K562 (cell line): ENCODE results near the gene GNAZ. TPM values are rescaled to one million over a fixed set of nuclear protein-coding genes. Genes with fewer than 3 reads are reported as not detected.

ENCODE experiments used
- ATAC-seq: fragments of 200-7000 bp; cut with Tn5 transposase; 3 replicates; pipeline ENCODE4 v1.9.1; 2020; ENCODE audit warnings: moderate library complexity
- BruUV-seq: library from RNA; stranded (reverse); fragments of 400-500 nt; replicated peaks from 2 replicates; lab custom pipeline; 2021; lab: Mats Ljungman, UMichigan
- CTCF ChIA-PET: fragments of 300-600 bp; formaldehyde crosslinking; extraction: SDS; loops from one replicate; lab custom pipeline; 2021; ENCODE audit warnings: low intra/inter-chr PET ratio; lab: Yijun Ruan, JAX
- POLR2A ChIA-PET: fragments of 300-600, 350-650 bp; sonication (Branson Sonifier 250); formaldehyde crosslinking; extraction: SDS; loops from one replicate; lab custom pipeline; 2021; ENCODE audit warnings: antibody characterized with exemption, inconsistent platforms; lab: Yijun Ruan, JAX
- DNase-seq, 4 experiments: peaks; one replicate each; pipeline versions ENCODE4 v3.0.0 to v3.0.0-alpha.2; 2011 to 2018; ENCODE audit warnings: low spot score in 3 of 4, mixed read lengths in 3 of 4; ENCODE audit errors: extremely low read depth in 1 of 4
- FAIRE-seq: peaks from 2 replicates; lab custom pipeline; 2011; peaks lifted over from hg19 to GRCh38; lab: Jason Lieb, UNC
- H2AFZ ChIP-seq: 2 replicates; pipeline ENCODE4 v1.6.0; 2011; ENCODE audit warnings: low read depth, low read length, control low read depth, inconsistent platforms
- H3K27ac ChIP-seq: fragments of 200-600 bp; 3 replicates; pipeline ENCODE4 v1.8.0; 2011; ENCODE audit warnings: low read depth, mild to moderate bottlenecking, control low read depth, inconsistent platforms, low read length, moderate library complexity, mixed read lengths; ENCODE audit errors: extremely low read depth
- H3K27me3 ChIP-seq, 2 experiments: fragments of 300-600 bp in 1 of 2; 2 replicates in 1 of 2; 3 replicates in 1 of 2; pipeline versions ENCODE4 v1.6.0 to v1.8.0; 2011; ENCODE audit warnings: inconsistent platforms in 2 of 2, low read length in 2 of 2, mild to moderate bottlenecking in 1 of 2, mixed read lengths in 1 of 2, moderate library complexity in 1 of 2; ENCODE audit not compliant: control insufficient read depth in 2 of 2, insufficient read depth in 2 of 2
- H3K36me3 ChIP-seq: fragments of 300-600 bp; 3 replicates; pipeline ENCODE4 v1.8.0; 2011; ENCODE audit warnings: mild to moderate bottlenecking, low read length, inconsistent platforms; ENCODE audit not compliant: control insufficient read depth, insufficient read depth
- H3K4me1 ChIP-seq, 2 experiments: fragments of 200-600 bp in 1 of 2; replicated peaks in 1 of 2; 2 replicates in 1 of 2; 3 replicates in 1 of 2; pipeline versions ENCODE4 v1.5.1 to v1.8.0; 2011; ENCODE audit warnings: inconsistent platforms in 2 of 2, low read length in 2 of 2, mild to moderate bottlenecking in 1 of 2, mixed read lengths in 1 of 2, moderate library complexity in 1 of 2; ENCODE audit not compliant: control insufficient read depth in 2 of 2, insufficient read depth in 2 of 2
- H3K4me2 ChIP-seq: 2 replicates; pipeline ENCODE4 v1.6.1; 2011; ENCODE audit warnings: low read length, control low read depth, inconsistent platforms, mixed read lengths; ENCODE audit not compliant: insufficient read depth
- H3K4me3 ChIP-seq: fragments of 200-600 bp; sonication (generic), shearing (Covaris generic); 2 replicates; pipeline ENCODE4 v1.5.1; 2016; ENCODE audit warnings: control low read depth, inconsistent platforms
- H3K79me2 ChIP-seq: fragments of 200-600 bp; 3 replicates; pipeline ENCODE4 v1.8.0; 2011; ENCODE audit warnings: low read length, inconsistent platforms; ENCODE audit not compliant: control insufficient read depth, insufficient read depth
- H3K9ac ChIP-seq, 2 experiments: 2 replicates each; pipeline versions ENCODE4 v1.6.0 to v1.6.1; 2011; ENCODE audit warnings: low read depth in 2 of 2, low read length in 2 of 2, control low read depth in 1 of 2, inconsistent platforms in 1 of 2, mild to moderate bottlenecking in 1 of 2, mixed read lengths in 1 of 2; ENCODE audit not compliant: insufficient read depth in 1 of 2
- H3K9me1 ChIP-seq: one replicate; pipeline ENCODE4 v1.6.0; 2011; ENCODE audit warnings: inconsistent platforms, mild to moderate bottlenecking, low read length, moderate library complexity; ENCODE audit not compliant: control insufficient read depth, insufficient read depth
- H3K9me3 ChIP-seq: replicated peaks from 2 replicates; pipeline ENCODE4 v1.5.1; 2011; ENCODE audit warnings: low read depth, low read length, inconsistent platforms; ENCODE audit not compliant: control insufficient read depth, insufficient read depth
- H4K20me1 ChIP-seq: replicated peaks from 2 replicates; pipeline ENCODE4 v1.6.1; 2011; ENCODE audit warnings: low read length, inconsistent platforms, mixed read lengths; ENCODE audit not compliant: control insufficient read depth, insufficient read depth
- ADNP ChIP-seq: fragments of 200-800 bp; sonication (Bioruptor generic); IDR thresholded peaks from 2 replicates; pipeline ENCODE4 v1.6.1; 2016; ENCODE audit warnings: missing genetic modification characterization, missing compliant biosample characterization
- RNF219 ChIP-seq: fragments of 250-450 bp; sonication (Bioruptor Pico); IDR thresholded peaks from 2 replicates; pipeline ENCODE4 v1.5.0; 2022; ENCODE audit warnings: mild to moderate bottlenecking
- THRAP3 ChIP-seq: fragments of 450-650 bp; IDR thresholded peaks from 2 replicates; pipeline ENCODE4 v1.6.1; 2016; ENCODE audit warnings: mild to moderate bottlenecking, inconsistent platforms, borderline replicate concordance
- ZBTB40 ChIP-seq, 2 experiments: fragments of 450-650 bp in 1 of 2; sonication (generic) in 1 of 2; formaldehyde crosslinking in 1 of 2; IDR thresholded peaks; 2 replicates each; pipeline versions ENCODE4 v1.7.1 to v1.9.0; 2016 to 2022; ENCODE audit warnings: inconsistent platforms in 1 of 2, mild to moderate bottlenecking in 1 of 2, missing genetic modification reagents in 1 of 2
- ZKSCAN1 ChIP-seq: fragments of 150-350 bp; IDR thresholded peaks from 2 replicates; pipeline ENCODE4 v1.6.1; 2016; ENCODE audit warnings: low read depth, low read length
- ZNF184 ChIP-seq: sonication (generic); formaldehyde crosslinking; IDR thresholded peaks from 2 replicates; pipeline ENCODE4 v1.5.0; 2020; ENCODE audit warnings: missing genetic modification reagents
- ZNF282 ChIP-seq: sonication (generic); formaldehyde crosslinking; IDR thresholded peaks from 2 replicates; pipeline ENCODE4 v1.8.1; 2023; ENCODE audit warnings: missing genetic modification reagents
- ZNF639 ChIP-seq, 2 experiments: fragments of 200-800 bp in 1 of 2; sonication (Bioruptor generic) in 1 of 2; sonication (generic) in 1 of 2; formaldehyde crosslinking in 1 of 2; IDR thresholded peaks in 1 of 2; conservative IDR thresholded peaks in 1 of 2; 2 replicates each; pipeline versions ENCODE4 v1.5.0 to v1.6.1; 2016 to 2020; ENCODE audit warnings: missing compliant biosample characterization in 1 of 2, missing genetic modification characterization in 1 of 2, missing genetic modification reagents in 1 of 2
- WGBS: fragments of 100-300 bp; shearing (Covaris generic); methylation state at CpG from one replicate; pipeline ENCODE4 v1.1.6; 2016; ENCODE audit warnings: low coverage, mixed read lengths; ENCODE audit not compliant: insufficient coverage; ENCODE audit errors: missing lambda C conversion rate; 5-methylcytosine and 5-hydroxymethylcytosine counted together
- in situ Hi-C: fragments of 300-500 bp; cut with MboI; formaldehyde crosslinking; loops from 4 replicates; pipeline ENCODE4 v1.15.0; 2018; ENCODE audit warnings: inconsistent platforms, mixed read lengths
- intact Hi-C: fragments of 100-400 bp; cut with micrococcal nuclease; formaldehyde crosslinking; loops from 2 replicates; pipeline ENCODE4 v1.14.2; 2022
- polyA plus RNA-seq, 8 experiments: library from polyadenylated mRNA; depleted of rRNA in 4 of 8; stranded (reverse) in 5 of 8; unstranded in 3 of 8; fragments of >200 nt; fragmentation: Nextera tagmentation in 2 of 8; fragmentation: Illumina TruSeq in 1 of 8; extraction: Ambion mirVana in 2 of 8; extraction: Trizol in 1 of 8; gene quantifications; 2 replicates each; pipeline versions ENCODE4 v1.2.1 to v1.2.3, GENCODE V29; 2011 to 2014; ENCODE audit warnings: inconsistent platforms in 1 of 8, missing spikeins in 1 of 8
- total RNA-seq, 7 experiments: library from RNA; depleted of rRNA in 6 of 7; stranded (reverse); fragments of >200 nt in 6 of 7; fragmentation: Illumina TruSeq in 2 of 7; extraction: Trizol in 2 of 7; gene quantifications; 2 replicates each; pipeline versions ENCODE4 v1.2.1 to v1.2.3, GENCODE V29; 2011 to 2021; ENCODE audit warnings: low replicate concordance in 1 of 7

Gene GNAZ
- total and polyA plus RNA-seq, 9 of the 15 experiments (the other 6 are each of a cell fraction or from before 2014, with no cell fraction given): 0.04 to 0.22 (median 0.13) TPM; not detected in 3

- no peak overlapping the region for H3K4me2 ChIP-seq
- peaks cover 36% of the 10 kb centered on the region for H4K20me1 ChIP-seq
- no peak overlapping the region for H3K9ac ChIP-seq
- no TSS peak for BruUV-seq
- ChIA-PET POLR2A (interaction anchor here (0.7 to 5.6 kb wide), 8 partner anchors 7 to 185 kb away, joined by 3 to 37 read pairs (median 5); partner anchors contain the start of gene GNAZ), CTCF (no interaction called here)
- FAIRE-seq: no peak
- intact Hi-C loops (no loop called here), in situ Hi-C loops (no loop called here)
- no peaks in the 10 kb centered on the region for H3K9me3 ChIP-seq
- H3K27me3 ChIP-seq: peaks cover 21 to 69% of the 10 kb centered on the region in 2 experiments; a peak in 4 of 5 replicates
- no peak overlapping the region for H3K4me3 ChIP-seq
- WGBS: 0% methylated on average over 2 of the region's 2 CpGs
- no peaks in the 10 kb centered on the region for H3K79me2 ChIP-seq
- peaks cover 0 to 3% of the 10 kb centered on the region in 2 experiments; a peak in 1 of 5 replicates for H3K4me1 ChIP-seq
- no peak overlapping the region for H3K27ac ChIP-seq
- H3K36me3 ChIP-seq: no peaks in the 10 kb centered on the region
- ATAC-seq: no peak
- peak in 1 of 4 experiments; percentile 53 for DNase-seq
- H3K9me1 ChIP-seq: no peaks in the 10 kb centered on the region
- H2AFZ ChIP-seq: no peak overlapping the region
- TF ChIP-seq ZNF282 (CRISPR knock-in tag) (no peak), ZNF184 (CRISPR knock-in tag) (peak; percentile 49; the same call in 1 of the 2 replicates), ZBTB40 (IDR thresholded peaks at IDR 0.05) (no peak), ZBTB40 (CRISPR knock-in tag; IDR thresholded peaks at IDR 0.05) (peak; percentile 24; the same call in 1 of the 2 replicates), ZNF639 (CRISPR knock-in tag; conservative IDR thresholded peaks at IDR 0.05 in 1 of 2, IDR thresholded peaks at IDR 0.05 in 1 of 2) (0 out of 4 replicates have a peak, but pooled peaks of 1 of the 2 experiments have one; percentile 13), ADNP (tag) (no peak), THRAP3 (no peak), RNF219 (no peak), ZKSCAN1 (no peak)
Observed at GRCh38 chr22:23058063-23058462, 12.3 kb upstream of the GNAZ start.
